HepG2 (cell line): ENCODE measurements around the gene EFEMP2. TPM values are rescaled to one million over a fixed set of nuclear protein-coding genes. Genes with fewer than 3 reads are reported as not detected.

Experiments used
- CBX2 ChIP-seq, 2 experiments: fragments of 200-600 bp in 1 of 2; sonication (generic); formaldehyde crosslinking in 1 of 2; IDR thresholded peaks; 2 replicates each; pipeline versions ENCODE4 v1.7.0 to v1.8.1; 2018 to 2022; ENCODE audit warnings: low read depth in 2 of 2, low read length in 1 of 2, mild to moderate bottlenecking in 1 of 2, missing genetic modification reagents in 1 of 2
- GPBP1L1 ChIP-seq: sonication (generic); formaldehyde crosslinking; IDR thresholded peaks from 2 replicates; pipeline ENCODE4 v1.5.0; 2020; ENCODE audit warnings: mild to moderate bottlenecking, missing genetic modification reagents
- HNRNPH1 ChIP-seq: fragments of 200-400 bp; formaldehyde crosslinking; optimal IDR thresholded peaks from 2 replicates; pipeline ENCODE3; 2017; ENCODE audit warnings: mild to moderate bottlenecking, low read depth, low read length
- KAT8 ChIP-seq: IDR thresholded peaks from 2 replicates; pipeline ENCODE4 v1.6.1; 2016; ENCODE audit warnings: missing genetic modification reagents, missing compliant biosample characterization
- NFYC ChIP-seq: IDR thresholded peaks from 2 replicates; pipeline ENCODE4 v1.6.1; 2016; ENCODE audit warnings: missing genetic modification reagents, missing compliant biosample characterization
- PTBP1 ChIP-seq: fragments of 200-400 bp; formaldehyde crosslinking; IDR thresholded peaks from 2 replicates; pipeline ENCODE4 v1.6.1; 2018; ENCODE audit warnings: low read length, low read depth; ENCODE audit not compliant: poor library complexity, severe bottlenecking
- RNF219 ChIP-seq: sonication (generic); formaldehyde crosslinking; IDR thresholded peaks from 2 replicates; pipeline ENCODE4 v1.5.0; 2020; ENCODE audit warnings: mild to moderate bottlenecking, missing genetic modification reagents
- RXRB ChIP-seq: IDR thresholded peaks from 2 replicates; pipeline ENCODE4 v1.6.1; 2016; ENCODE audit warnings: borderline replicate concordance, missing genetic modification reagents, missing compliant biosample characterization
- TIGD3 ChIP-seq: sonication (generic); formaldehyde crosslinking; IDR thresholded peaks from 2 replicates; pipeline ENCODE4 v1.5.1; 2020; ENCODE audit warnings: mild to moderate bottlenecking, missing genetic modification reagents, borderline replicate concordance
- ZBTB25 ChIP-seq: IDR thresholded peaks from 2 replicates; pipeline ENCODE4 v1.6.1; 2018; ENCODE audit warnings: missing genetic modification reagents
- ZNF484 ChIP-seq: sonication (generic); formaldehyde crosslinking; IDR thresholded peaks from 2 replicates; pipeline ENCODE4 v1.5.1; 2020; ENCODE audit warnings: mild to moderate bottlenecking, low read depth, missing genetic modification reagents, borderline replicate concordance
- ZNF549 ChIP-seq: sonication (generic); formaldehyde crosslinking; IDR thresholded peaks from 2 replicates; pipeline ENCODE4 v1.5.0; 2020; ENCODE audit warnings: missing genetic modification reagents
- ZNF576 ChIP-seq: sonication (generic); formaldehyde crosslinking; IDR thresholded peaks from 2 replicates; pipeline ENCODE4 v1.4.0; 2020; ENCODE audit warnings: mild to moderate bottlenecking, missing genetic modification reagents
- ZNF773 ChIP-seq: sonication (generic); formaldehyde crosslinking; IDR thresholded peaks from 2 replicates; pipeline ENCODE4 v1.4.0; 2020; ENCODE audit warnings: missing genetic modification reagents, borderline replicate concordance
- polyA plus RNA-seq, 8 experiments: library from polyadenylated mRNA; depleted of rRNA in 3 of 8; stranded (reverse) in 7 of 8; unstranded in 1 of 8; fragments of >200 nt; fragmentation: Illumina TruSeq in 4 of 8; extraction: Trizol in 4 of 8; gene quantifications; 2 replicates each; pipeline versions ENCODE4 v1.2.1 to v1.2.3, GENCODE V29; 2011 to 2016; ENCODE audit warnings: low read depth in 4 of 8, missing spikeins in 1 of 8, mixed read lengths in 1 of 8; ENCODE audit not compliant: insufficient read depth in 1 of 8
- total RNA-seq, 5 experiments: library from RNA; depleted of rRNA; stranded (reverse); fragments of >200 nt; fragmentation: Illumina TruSeq; extraction: Trizol; gene quantifications; 2 replicates each; pipeline ENCODE4 v1.2.3, GENCODE V29; 2016; ENCODE audit warnings: low read depth in 1 of 5

EFEMP2 gene
- total and polyA plus RNA-seq, 2 of the 13 experiments (the other 11 are each of a cell fraction or from before 2014, with no cell fraction given): 7.4 to 29.7 TPM

- TF ChIP-seq GPBP1L1 (CRISPR knock-in tag): no peak
- TF ChIP-seq PTBP1: no peak
- no peak for TF ChIP-seq KAT8 (CRISPR knock-in tag)
- TF ChIP-seq ZNF576 (CRISPR knock-in tag): no peak
- no peak for TF ChIP-seq ZNF773
- no peak for TF ChIP-seq ZNF549
- TF ChIP-seq ZNF484 (CRISPR knock-in tag): no peak
- no peak for TF ChIP-seq TIGD3 (CRISPR knock-in tag)
- TF ChIP-seq RNF219: no peak
- TF ChIP-seq NFYC (CRISPR knock-in tag): peak; percentile 64
- TF ChIP-seq HNRNPH1: no peak
- TF ChIP-seq RXRB (CRISPR knock-in tag): no peak
- TF ChIP-seq ZBTB25: no peak
- no peak for TF ChIP-seq CBX2 (IDR thresholded peaks at IDR 0.05; ENCODE audit: low read depth, low read length)
- TF ChIP-seq CBX2 (CRISPR knock-in tag; IDR thresholded peaks at IDR 0.05; ENCODE audit: low read depth): no peak
These were observed 13.3 kb downstream of the EFEMP2 start (continued) for GRCh38 chr11:65859095-65859811.
